ENCODE data around the gene PREP. TPM values are rescaled to one million over a fixed set of nuclear protein-coding genes. Genes with fewer than 3 reads are reported as not detected.
A peak's percentile ranks its signal among the peaks of the same experiment; 100 is the strongest.
"Not testable (repeated sequence)": the region's sequence is repeated elsewhere in the genome, so short reads cannot be mapped to it uniquely, and the experiment has no call there.

The PREP gene
- total RNA-seq, 1 donor from 2014 or later, result 47.8 TPM

GRCh38 chr6:105256619-105257018, 146.3 kb downstream of the PREP start:
- Mint-ChIP-seq H3K36me3 (no peaks in the 10 kb centered on the region), H3K9me3 (peaks cover 8% of the 10 kb centered on the region), H3K4me3 (no peak overlapping the region), H3K27ac (peak overlapping the region; percentile 4), H3K27me3 (ENCODE audit: low read depth) (no peaks in the 10 kb centered on the region), H3K4me1 (peaks cover 61% of the 10 kb centered on the region)
- DNase-seq (ENCODE audit: low spot score in 2 of 2, unreplicated experiment in 2 of 2), result no peak
- TF ChIP-seq CTCF (IDR thresholded peaks at IDR 0.05; ENCODE audit: unreplicated experiment), result no peak

GRCh38 chr6:105253787-105254186, 149.1 kb downstream of the PREP start:
- Mint-ChIP-seq H3K27ac (peak overlapping the region; percentile 64), H3K9me3 (peaks cover 8% of the 10 kb centered on the region), H3K4me1 (peaks cover 41% of the 10 kb centered on the region), H3K4me3 (no peak overlapping the region), H3K36me3 (peaks cover 3% of the 10 kb centered on the region), H3K27me3 (ENCODE audit: low read depth) (no peaks in the 10 kb centered on the region)
- TF ChIP-seq CTCF (IDR thresholded peaks at IDR 0.05; ENCODE audit: unreplicated experiment), result no peak
- DNase-seq (ENCODE audit: low spot score in 2 of 2, unreplicated experiment in 2 of 2), result peak in 1 of 2 experiments; percentile 51

GRCh38 chr6:105251689-105252088, 151.2 kb downstream of the PREP start:
- no peak overlapping the region for H3K4me3 Mint-ChIP-seq
- H3K27ac Mint-ChIP-seq, result no peak overlapping the region
- H3K9me3 Mint-ChIP-seq, result peaks cover 8% of the 10 kb centered on the region
- no peak for DNase-seq (ENCODE audit: low spot score in 2 of 2, unreplicated experiment in 2 of 2)
- peaks cover 3% of the 10 kb centered on the region for H3K36me3 Mint-ChIP-seq
- no peaks in the 10 kb centered on the region for H3K27me3 Mint-ChIP-seq (ENCODE audit: low read depth)
- H3K4me1 Mint-ChIP-seq, result peaks cover 22% of the 10 kb centered on the region
- no peak for TF ChIP-seq CTCF (IDR thresholded peaks at IDR 0.05; ENCODE audit: unreplicated experiment)

GRCh38 chr6:105250533-105250932, 152.3 kb downstream of the PREP start:
- no peak overlapping the region for H3K27ac Mint-ChIP-seq
- peaks cover 4% of the 10 kb centered on the region for H3K9me3 Mint-ChIP-seq
- DNase-seq (ENCODE audit: low spot score in 2 of 2, unreplicated experiment in 2 of 2), result no peak
- H3K4me3 Mint-ChIP-seq, result no peak overlapping the region
- H3K27me3 Mint-ChIP-seq (ENCODE audit: low read depth), result no peaks in the 10 kb centered on the region
- H3K4me1 Mint-ChIP-seq, result peaks cover 12% of the 10 kb centered on the region
- peaks cover 3% of the 10 kb centered on the region for H3K36me3 Mint-ChIP-seq
- no peak for TF ChIP-seq CTCF (IDR thresholded peaks at IDR 0.05; ENCODE audit: unreplicated experiment)

- TF ChIP-seq CTCF (IDR thresholded peaks at IDR 0.05; ENCODE audit: unreplicated experiment), result no peak
- H3K27ac Mint-ChIP-seq, result no peak overlapping the region
- H3K4me3 Mint-ChIP-seq, result no peak overlapping the region
- H3K4me1 Mint-ChIP-seq, result no peaks in the 10 kb centered on the region
- no peak for DNase-seq (ENCODE audit: low spot score in 2 of 2, unreplicated experiment in 2 of 2)
- H3K27me3 Mint-ChIP-seq (ENCODE audit: low read depth), result no peaks in the 10 kb centered on the region
- H3K36me3 Mint-ChIP-seq, result peaks cover 4% of the 10 kb centered on the region
- H3K9me3 Mint-ChIP-seq, result peaks cover 18% of the 10 kb centered on the region
Observed at GRCh38 chr6:105243487-105243886, 159.4 kb downstream of the PREP start.

GRCh38 chr6:105235155-105235554, 167.7 kb downstream of the PREP start:
- Mint-ChIP-seq H3K36me3 (peaks cover 19% of the 10 kb centered on the region), H3K27ac (no peak overlapping the region), H3K4me3 (no peak overlapping the region), H3K9me3 (peaks cover 58% of the 10 kb centered on the region), H3K4me1 (no peaks in the 10 kb centered on the region), H3K27me3 (ENCODE audit: low read depth) (no peaks in the 10 kb centered on the region)
- no peak for TF ChIP-seq CTCF (IDR thresholded peaks at IDR 0.05; ENCODE audit: unreplicated experiment)
- DNase-seq (ENCODE audit: low spot score in 2 of 2, unreplicated experiment in 2 of 2), result no peak

GRCh38 chr6:105231771-105232170, 171.1 kb downstream of the PREP start:
- H3K27ac Mint-ChIP-seq; DNase-seq (ENCODE audit: low spot score in 2 of 2, unreplicated experiment in 2 of 2); H3K4me3 Mint-ChIP-seq; H3K4me1 Mint-ChIP-seq; H3K27me3 Mint-ChIP-seq (ENCODE audit: low read depth): not testable (repeated sequence)
- Mint-ChIP-seq H3K36me3 (peaks cover 10% of the 10 kb centered on the region), H3K9me3 (peaks cover 29% of the 10 kb centered on the region)
